GM12873 (cell line): ENCODE results near the gene OR52B2.

Experiments
- CTCF ChIP-seq: IDR thresholded peaks from 2 replicates; pipeline ENCODE4 v1.5.1; 2012; ENCODE audit warnings: low read depth, mild to moderate bottlenecking, moderate library complexity, low read length, control low read depth; ENCODE audit not compliant: insufficient read depth; ENCODE audit errors: missing control alignments

Gene OR52B2

GRCh38 chr11:6124245-6124644, 45.9 kb downstream of the OR52B2 start:
- no peak for TF ChIP-seq CTCF
